Endometrium (tissue), 2 donors: ENCODE measurements around the gene TBC1D1.

Experiments used
- FAIRE-seq: peaks from 2 replicates; lab custom pipeline; 2012; peaks lifted over from hg19 to GRCh38; lab: Jason Lieb, UNC
- donor health status: control.
- donor health status: control.

Gene TBC1D1

DNA sequence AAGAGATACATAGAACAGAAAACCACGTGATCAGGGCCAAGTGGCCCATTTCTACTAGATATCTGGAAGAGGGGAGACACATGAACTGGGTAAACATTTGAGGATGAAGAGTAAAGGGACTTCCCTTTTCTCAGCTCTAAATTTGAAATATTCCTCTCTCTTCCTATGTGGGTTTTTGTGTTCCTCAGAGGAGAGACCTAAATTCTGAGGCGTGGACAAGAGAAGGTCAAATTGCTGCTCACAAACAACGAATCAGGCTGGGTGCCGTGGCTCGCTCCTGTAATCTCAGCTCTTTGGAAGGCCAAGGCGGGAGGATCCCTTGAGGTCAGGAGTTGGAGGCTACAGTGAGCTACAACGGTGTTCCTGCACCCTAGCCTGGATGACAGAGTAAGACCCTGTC, 285.3 kb downstream of the TBC1D1 start:
- FAIRE-seq = no peak

GRCh38 chr4:38177035-38177546, 286.2 kb downstream of the TBC1D1 start:
- no peak for FAIRE-seq

DNA sequence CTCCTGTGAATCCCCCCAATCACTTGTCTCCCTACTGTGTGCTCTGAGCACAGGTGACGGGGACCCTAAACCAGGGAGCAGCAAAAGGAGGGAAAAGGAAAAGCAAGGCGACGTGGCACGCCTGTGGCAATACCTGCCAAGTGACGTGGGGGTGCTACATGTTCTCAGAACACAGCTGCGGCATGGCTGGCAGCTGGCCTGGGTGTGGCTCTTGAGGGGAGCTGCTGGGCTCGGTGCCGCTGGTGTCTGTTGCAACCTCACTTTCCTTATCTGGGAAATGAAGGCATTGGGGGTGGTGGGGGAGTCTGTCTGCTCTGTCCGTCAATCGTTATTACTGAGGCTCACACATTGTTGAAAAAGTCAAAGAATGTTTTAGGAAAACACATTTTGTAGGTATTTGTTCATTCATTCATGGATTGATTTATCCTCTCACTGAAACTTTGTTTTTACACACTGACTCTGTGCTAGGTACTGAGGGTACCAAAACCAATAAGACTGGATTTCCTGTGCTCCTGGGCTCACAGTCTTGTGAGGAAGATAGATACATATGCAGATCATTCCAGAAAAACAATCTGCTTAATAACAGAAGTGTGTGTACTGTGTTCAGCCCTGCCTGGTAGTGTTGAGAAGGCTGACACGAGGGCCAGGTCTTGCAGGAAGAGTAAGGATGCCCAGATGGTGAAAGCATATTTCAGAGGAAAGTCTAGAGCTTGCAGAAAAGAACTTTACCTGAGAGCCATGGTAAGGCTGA, 286.9 kb downstream of the TBC1D1 start:
- no peak for FAIRE-seq

- FAIRE-seq = no peak
Measured at GRCh38 chr4:38178392-38178995, 287.6 kb downstream of the TBC1D1 start.

GRCh38 chr4:38179690-38180377, 288.9 kb downstream of the TBC1D1 start:
- FAIRE-seq = peak; percentile 51

DNA sequence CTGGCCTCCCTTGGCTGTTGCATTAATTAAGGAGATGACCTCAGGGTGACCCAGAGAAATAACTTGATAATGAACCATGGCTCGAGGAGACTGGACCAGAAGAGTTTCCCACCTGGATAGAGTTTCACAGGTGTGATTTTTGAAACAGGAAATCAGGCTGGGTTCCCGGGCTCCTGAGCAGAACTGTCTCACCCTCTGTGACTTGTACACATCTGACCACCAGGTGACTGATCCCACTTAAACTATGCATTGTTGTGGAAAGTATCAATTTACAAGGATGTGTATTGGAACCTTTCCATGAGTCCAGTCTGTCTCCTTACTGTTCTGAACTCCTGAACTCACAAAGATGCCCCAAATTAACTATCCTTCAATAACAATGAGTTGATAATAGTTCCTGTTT, 289.6 kb downstream of the TBC1D1 start:
- FAIRE-seq = no peak

- no peak for FAIRE-seq
Measured at GRCh38 chr4:38181286-38181685, 290.4 kb downstream of the TBC1D1 start.

DNA sequence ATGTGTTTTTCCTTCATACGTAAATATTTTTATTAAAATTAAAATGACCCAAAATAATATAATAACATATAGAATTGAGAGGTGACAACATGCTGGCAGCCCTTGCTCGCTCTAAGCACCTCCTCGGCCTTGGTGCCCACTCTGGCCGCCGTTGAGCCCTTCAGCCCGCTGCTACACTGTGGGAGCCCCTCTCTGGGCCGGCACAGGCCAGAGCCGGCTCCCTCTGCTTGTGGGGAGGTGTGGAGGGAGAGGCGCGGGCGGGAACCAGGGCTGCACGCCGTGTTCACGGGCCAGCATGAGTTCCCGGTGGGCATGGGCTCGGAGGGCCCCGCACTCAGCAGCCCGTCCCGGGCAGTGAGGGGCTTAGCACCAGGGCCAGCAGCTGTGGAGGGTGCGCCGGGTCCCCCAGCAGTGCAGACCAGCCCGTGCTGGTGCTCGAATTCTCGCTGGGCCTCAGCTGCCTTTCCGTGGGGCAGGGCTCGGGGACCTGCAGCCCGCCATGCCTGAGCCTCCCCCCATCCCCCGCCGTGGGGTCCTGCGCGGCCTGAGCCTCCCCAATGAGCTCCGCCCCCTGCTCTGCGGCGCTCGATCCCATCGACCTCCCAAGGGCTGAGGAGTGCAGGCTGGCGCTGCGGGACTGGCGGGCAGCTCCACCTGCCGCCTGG, 291.6 kb downstream of the TBC1D1 start:
- no peak for FAIRE-seq

GRCh38 chr4:38184404-38184803, 293.5 kb downstream of the TBC1D1 start:
- FAIRE-seq = no peak

GRCh38 chr4:38185406-38186144, 294.7 kb downstream of the TBC1D1 start:
- FAIRE-seq = no peak

GRCh38 chr4:38188136-38188535, 297.3 kb downstream of the TBC1D1 start:
- no peak for FAIRE-seq

DNA sequence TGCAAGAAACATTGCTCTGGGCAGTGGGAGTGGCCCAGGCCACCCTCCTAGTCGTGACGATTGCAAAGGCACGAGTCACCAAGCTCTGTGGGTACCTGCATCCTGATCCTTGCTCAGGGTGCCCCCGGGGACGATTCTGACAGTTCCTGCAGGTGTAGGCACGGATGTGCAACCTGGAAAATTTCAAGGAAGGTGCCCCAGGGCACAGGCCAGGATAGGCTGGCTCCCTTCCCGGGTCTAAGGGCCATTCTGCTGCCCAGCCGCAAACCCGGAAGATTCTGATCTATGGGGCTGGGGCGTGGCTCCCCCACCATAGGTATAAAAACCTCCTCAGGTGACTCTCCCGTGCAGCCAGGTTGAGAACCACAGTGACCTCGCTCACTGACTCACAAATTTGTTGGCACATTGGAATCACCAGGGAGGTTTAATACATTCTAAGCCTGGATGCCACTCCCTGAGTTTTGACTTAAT, 297.8 kb downstream of the TBC1D1 start:
- FAIRE-seq = no peak
